H1 (cell line): ENCODE measurements around the gene RPL13A. TPM values are rescaled to one million over a fixed set of nuclear protein-coding genes. Genes with fewer than 3 reads are reported as not detected.

ENCODE experiments used
- BACH1 ChIP-seq: IDR thresholded peaks from 2 replicates; pipeline ENCODE4 v1.6.1; 2012; ENCODE audit warnings: low read length, improper control_type of control experiment
- CEBPB ChIP-seq: IDR thresholded peaks from 2 replicates; pipeline ENCODE4 v1.6.1; 2012; ENCODE audit warnings: low read depth, low read length
- CTBP2 ChIP-seq: IDR thresholded peaks from 2 replicates; pipeline ENCODE4 v1.7.0; 2011; ENCODE audit warnings: borderline replicate concordance, mild to moderate bottlenecking, moderate library complexity, mixed read lengths, low read length; ENCODE audit not compliant: insufficient read depth, insufficient read length
- EP300 ChIP-seq, 2 experiments: IDR thresholded peaks; 1 replicate in 1 of 2; 2 replicates in 1 of 2; pipeline ENCODE4 v1.6.1; 2011 to 2012; ENCODE audit warnings: low read depth in 2 of 2, low read length in 2 of 2, mild to moderate bottlenecking in 2 of 2, borderline replicate concordance in 1 of 2, inconsistent platforms in 1 of 2, moderate library complexity in 1 of 2
- FOSL1 ChIP-seq: IDR thresholded peaks from 2 replicates; pipeline ENCODE4 v1.6.1; 2011; ENCODE audit warnings: mild to moderate bottlenecking, low read depth, low read length, moderate library complexity; ENCODE audit not compliant: insufficient read depth
- GTF2F1 ChIP-seq: IDR thresholded peaks from 2 replicates; pipeline ENCODE4 v1.6.1; 2012; ENCODE audit warnings: low read depth, low read length, improper control_type of control experiment, borderline replicate concordance
- JUN ChIP-seq: IDR thresholded peaks from 2 replicates; pipeline ENCODE4 v1.6.1; 2011; ENCODE audit warnings: low read depth, mild to moderate bottlenecking, improper control_type of control experiment, low read length
- KDM1A ChIP-seq: fragments of 200-600, 300-600 bp; sonication (generic); IDR thresholded peaks from 2 replicates; pipeline ENCODE4 v1.7.1; 2016; ENCODE audit warnings: mild to moderate bottlenecking, low read length, borderline replicate concordance
- KDM4A ChIP-seq: IDR thresholded peaks from one replicate; pipeline ENCODE4 v1.7.1; 2012; ENCODE audit warnings: low read depth, mild to moderate bottlenecking, moderate library complexity, low read length, inconsistent platforms; ENCODE audit not compliant: severe bottlenecking
- POLR2AphosphoS5 ChIP-seq: IDR thresholded peaks from 2 replicates; pipeline ENCODE4 v1.6.1; 2011; ENCODE audit warnings: low read depth, low read length
- POU5F1 ChIP-seq: IDR thresholded peaks from 2 replicates; pipeline ENCODE4 v1.6.1; 2011; ENCODE audit warnings: low read depth, mild to moderate bottlenecking, low read length, moderate library complexity
- RAD21 ChIP-seq, 2 experiments: IDR thresholded peaks in 1 of 2; conservative IDR thresholded peaks in 1 of 2; 2 replicates each; pipeline ENCODE4 v1.6.1; 2011; ENCODE audit warnings: low read depth in 2 of 2, low read length in 2 of 2, improper control_type of control experiment in 1 of 2, inconsistent platforms in 1 of 2, mild to moderate bottlenecking in 1 of 2, moderate library complexity in 1 of 2
- RNF2 ChIP-seq: fragments of 200-900, 300-1000 bp; sonication (generic); IDR thresholded peaks from 2 replicates; pipeline ENCODE4 v1.7.1; 2016; ENCODE audit warnings: borderline replicate concordance, low read depth, mild to moderate bottlenecking, antibody characterized with exemption, low read length; ENCODE audit not compliant: poor library complexity, severe bottlenecking; ENCODE audit errors: missing control alignments
- SP1 ChIP-seq: IDR thresholded peaks from 2 replicates; pipeline ENCODE4 v1.6.1; 2011; ENCODE audit warnings: low read depth, low read length
- polyA plus RNA-seq, 7 experiments: library from polyadenylated mRNA; depleted of rRNA in 3 of 7; stranded (reverse) in 5 of 7; unstranded in 2 of 7; fragments of >200 nt in 5 of 7; fragments of 200-250 nt in 2 of 7; gene quantifications; 1 replicate in 5 of 7; 2 replicates in 1 of 7; 4 replicates in 1 of 7; pipeline versions ENCODE4 v1.2.1 to v1.2.3, GENCODE V29; 2011 to 2013; ENCODE audit warnings: missing spikeins in 2 of 7, mixed read lengths in 2 of 7
- total RNA-seq: library from RNA; stranded (reverse); fragmentation: NEBNext Ultra II Directional; extraction: Animal tissue kit (Norgen Biotek cat#: 25700); gene quantifications from 2 replicates; pipeline ENCODE4 v1.2.1, GENCODE V29; 2021
- TF ChIP-seq, protein P1 (sequence below): IDR thresholded peaks from 2 replicates; pipeline ENCODE4 v1.6.1; 2012; ENCODE audit warnings: inconsistent platforms
- TF ChIP-seq, protein P2 (sequence below): IDR thresholded peaks from 2 replicates; pipeline ENCODE4 v1.6.1; 2012; ENCODE audit warnings: low read length, inconsistent platforms

Gene RPL13A
- total and polyA plus RNA-seq, 2 of the 8 experiments (the other 6 are each of a cell fraction or from before 2014, with no cell fraction given), result 3,305 to 8,868 TPM

DNA sequence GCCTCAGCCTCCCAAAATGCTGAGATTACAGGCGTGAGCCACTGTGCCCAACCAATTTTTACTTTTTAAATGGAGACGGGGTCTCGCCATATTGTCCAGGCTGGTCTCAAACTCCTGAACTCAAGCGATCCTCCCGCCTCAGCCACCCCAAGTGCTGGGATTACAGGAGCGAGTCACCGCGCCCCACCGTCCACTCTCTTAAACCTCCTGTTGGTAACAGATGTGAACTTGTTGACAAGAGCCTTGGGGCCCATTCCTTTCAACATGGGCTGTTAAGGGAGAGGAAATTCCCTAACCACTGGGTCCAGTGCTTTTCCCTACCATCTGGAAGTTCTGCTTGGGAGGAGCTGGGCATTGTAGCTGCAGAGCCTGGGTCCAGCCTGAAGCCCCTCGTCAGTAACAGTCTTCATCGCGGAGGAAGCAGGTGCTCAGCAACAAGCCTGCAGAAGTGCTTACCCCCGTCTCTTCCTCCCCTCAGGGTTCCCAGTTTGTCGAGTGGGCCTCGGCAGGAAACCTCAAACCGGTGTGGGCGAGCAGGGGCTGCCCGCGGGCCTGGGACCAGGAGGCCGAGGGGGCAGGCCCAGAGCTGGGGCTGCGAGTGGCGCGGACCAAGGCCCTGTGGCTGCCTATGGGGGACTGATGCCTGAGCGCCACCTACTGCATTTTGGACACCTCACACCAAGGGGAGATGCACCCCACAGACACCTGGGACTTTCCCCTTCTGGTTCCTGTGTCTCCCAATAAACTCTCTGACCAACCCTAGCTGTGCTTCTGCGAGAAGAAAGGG is 17.4 kb upstream of the RPL13A start (continued):
- TF ChIP-seq KDM1A (peak; percentile 62; the same call in 1 of the 2 replicates), CTBP2 (no peak), POLR2AphosphoS5 (no peak), POU5F1 (no peak), RAD21 (IDR thresholded peaks at IDR 0.05 in 1 of 2, conservative IDR thresholded peaks at IDR 0.05 in 1 of 2; ENCODE audit: low read depth in 2 of 2, low read length in 2 of 2) (peak; percentile 47 to 55), GTF2F1 (no peak), FOSL1 (no peak), BACH1 (no peak), RNF2 (no peak), EP300 (IDR thresholded peaks at IDR 0.05; ENCODE audit: borderline replicate concordance in 1 of 2, low read depth in 2 of 2, low read length in 2 of 2) (no peak), KDM4A (no peak), SP1 (no peak), JUN (no peak), CEBPB (no peak)
- TF ChIP-seq, protein P1, sequence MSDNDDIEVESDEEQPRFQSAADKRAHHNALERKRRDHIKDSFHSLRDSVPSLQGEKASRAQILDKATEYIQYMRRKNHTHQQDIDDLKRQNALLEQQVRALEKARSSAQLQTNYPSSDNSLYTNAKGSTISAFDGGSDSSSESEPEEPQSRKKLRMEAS, result no peak
- TF ChIP-seq, protein P2, sequence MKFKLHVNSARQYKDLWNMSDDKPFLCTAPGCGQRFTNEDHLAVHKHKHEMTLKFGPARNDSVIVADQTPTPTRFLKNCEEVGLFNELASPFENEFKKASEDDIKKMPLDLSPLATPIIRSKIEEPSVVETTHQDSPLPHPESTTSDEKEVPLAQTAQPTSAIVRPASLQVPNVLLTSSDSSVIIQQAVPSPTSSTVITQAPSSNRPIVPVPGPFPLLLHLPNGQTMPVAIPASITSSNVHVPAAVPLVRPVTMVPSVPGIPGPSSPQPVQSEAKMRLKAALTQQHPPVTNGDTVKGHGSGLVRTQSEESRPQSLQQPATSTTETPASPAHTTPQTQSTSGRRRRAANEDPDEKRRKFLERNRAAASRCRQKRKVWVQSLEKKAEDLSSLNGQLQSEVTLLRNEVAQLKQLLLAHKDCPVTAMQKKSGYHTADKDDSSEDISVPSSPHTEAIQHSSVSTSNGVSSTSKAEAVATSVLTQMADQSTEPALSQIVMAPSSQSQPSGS, result no peak
